ENCODE data around the gene FKBP5. TPM values are rescaled to one million over a fixed set of nuclear protein-coding genes. Genes with fewer than 3 reads are reported as not detected.

FKBP5 gene
- total RNA-seq, 1 donor from 2014 or later: 108 TPM

GRCh38 chr6:35654883-35655282, 33.8 kb downstream of the FKBP5 start:
- Mint-ChIP-seq H3K9me3 (ENCODE audit: unreplicated experiment) (no peaks in the 10 kb centered on the region), H3K27me3 (ENCODE audit: unreplicated experiment) (no peaks in the 10 kb centered on the region), H3K36me3 (ENCODE audit: unreplicated experiment) (peaks cover 11% of the 10 kb centered on the region), H3K27ac (ENCODE audit: unreplicated experiment) (no peak overlapping the region), H3K4me3 (ENCODE audit: unreplicated experiment) (no peak overlapping the region), H3K4me1 (ENCODE audit: unreplicated experiment) (peaks cover 20% of the 10 kb centered on the region)
- TF ChIP-seq CTCF (IDR thresholded peaks at IDR 0.05): no peak
- no peak for DNase-seq (ENCODE audit: extremely low spot score, unreplicated experiment)

GRCh38 chr6:35651244-35651643, 37.5 kb downstream of the FKBP5 start:
- no peak for TF ChIP-seq CTCF (IDR thresholded peaks at IDR 0.05)
- Mint-ChIP-seq H3K9me3 (ENCODE audit: unreplicated experiment) (no peaks in the 10 kb centered on the region), H3K27ac (ENCODE audit: unreplicated experiment) (no peak overlapping the region), H3K4me3 (ENCODE audit: unreplicated experiment) (no peak overlapping the region), H3K4me1 (ENCODE audit: unreplicated experiment) (peaks cover 28% of the 10 kb centered on the region), H3K36me3 (ENCODE audit: unreplicated experiment) (peaks cover 5% of the 10 kb centered on the region), H3K27me3 (ENCODE audit: unreplicated experiment) (no peaks in the 10 kb centered on the region)
- no peak for DNase-seq (ENCODE audit: extremely low spot score, unreplicated experiment)

- peaks cover 13% of the 10 kb centered on the region for H3K36me3 Mint-ChIP-seq (ENCODE audit: unreplicated experiment)
- no peaks in the 10 kb centered on the region for H3K27me3 Mint-ChIP-seq (ENCODE audit: unreplicated experiment)
- no peak for DNase-seq (ENCODE audit: extremely low spot score, unreplicated experiment)
- no peak for TF ChIP-seq CTCF (IDR thresholded peaks at IDR 0.05)
- H3K4me3 Mint-ChIP-seq (ENCODE audit: unreplicated experiment): no peak overlapping the region
- H3K4me1 Mint-ChIP-seq (ENCODE audit: unreplicated experiment): peaks cover 27% of the 10 kb centered on the region
- no peaks in the 10 kb centered on the region for H3K9me3 Mint-ChIP-seq (ENCODE audit: unreplicated experiment)
- H3K27ac Mint-ChIP-seq (ENCODE audit: unreplicated experiment): no peak overlapping the region
Observed at GRCh38 chr6:35650015-35650414, 38.7 kb downstream of the FKBP5 start.

GRCh38 chr6:35648203-35648602, 40.5 kb downstream of the FKBP5 start:
- Mint-ChIP-seq H3K9me3 (ENCODE audit: unreplicated experiment) (no peaks in the 10 kb centered on the region), H3K4me1 (ENCODE audit: unreplicated experiment) (peaks cover 24% of the 10 kb centered on the region), H3K27ac (ENCODE audit: unreplicated experiment) (no peak overlapping the region), H3K4me3 (ENCODE audit: unreplicated experiment) (no peak overlapping the region), H3K36me3 (ENCODE audit: unreplicated experiment) (peaks cover 14% of the 10 kb centered on the region), H3K27me3 (ENCODE audit: unreplicated experiment) (no peaks in the 10 kb centered on the region)
- no peak for TF ChIP-seq CTCF (IDR thresholded peaks at IDR 0.05)
- no peak for DNase-seq (ENCODE audit: extremely low spot score, unreplicated experiment)

GRCh38 chr6:35647400-35647799, 41.3 kb downstream of the FKBP5 start:
- TF ChIP-seq CTCF (IDR thresholded peaks at IDR 0.05): no peak
- DNase-seq (ENCODE audit: extremely low spot score, unreplicated experiment): no peak
- Mint-ChIP-seq H3K4me3 (ENCODE audit: unreplicated experiment) (no peak overlapping the region), H3K36me3 (ENCODE audit: unreplicated experiment) (peaks cover 16% of the 10 kb centered on the region), H3K9me3 (ENCODE audit: unreplicated experiment) (no peaks in the 10 kb centered on the region), H3K4me1 (ENCODE audit: unreplicated experiment) (peaks cover 30% of the 10 kb centered on the region), H3K27me3 (ENCODE audit: unreplicated experiment) (no peaks in the 10 kb centered on the region), H3K27ac (ENCODE audit: unreplicated experiment) (peak overlapping the region; percentile 24)
